Measurements from ENCODE around the gene MYCBPAP.

The MYCBPAP gene

DNA sequence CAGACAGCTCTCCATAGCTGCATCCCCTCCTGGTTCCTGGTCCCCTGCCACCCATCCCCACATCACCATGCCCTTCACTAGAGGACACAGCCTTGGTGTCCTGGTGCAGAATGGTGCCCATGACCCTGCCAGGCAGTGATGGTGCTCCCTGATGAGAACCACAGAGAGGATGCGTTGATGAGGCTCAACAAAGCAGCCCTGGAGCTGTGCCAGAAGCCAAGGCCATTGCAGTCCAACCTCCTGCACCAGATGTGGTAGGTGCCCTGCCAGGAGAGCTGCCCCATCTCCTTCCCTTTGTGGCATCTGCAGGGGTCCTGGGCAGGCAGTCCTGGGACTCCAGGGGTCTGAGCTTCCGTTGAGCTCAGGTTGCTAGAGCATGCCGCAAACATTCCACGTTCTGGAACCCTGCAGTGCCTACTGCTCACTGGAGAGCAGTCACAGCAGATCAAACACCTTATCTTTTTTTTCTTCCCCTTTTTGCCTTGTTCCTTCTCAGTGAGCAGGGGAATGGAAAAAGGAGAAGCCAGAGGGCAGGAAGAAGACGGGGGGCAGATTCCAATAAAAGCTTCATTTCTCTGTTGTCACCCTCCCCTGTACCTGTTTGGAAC, 19.0 kb downstream of the MYCBPAP start:
- peaks cover 17% of the 10 kb centered on the region for H3K27me3 ChIP-seq (ENCODE audit: low read depth, low read length)
- no peak overlapping the region for H2AFZ ChIP-seq (ENCODE audit: low read depth, low read length)
- H3K9ac ChIP-seq (ENCODE audit: low read length) = no peak overlapping the region
- H3K79me2 ChIP-seq (ENCODE audit: low read length) = no peaks in the 10 kb centered on the region
- no peaks in the 10 kb centered on the region for H3K4me1 ChIP-seq (ENCODE audit: low read length)
- H3K36me3 ChIP-seq (replicated peaks; ENCODE audit: low read depth, low read length) = no peaks in the 10 kb centered on the region
- H3K9me3 ChIP-seq (ENCODE audit: insufficient read depth, low read length) = no peaks in the 10 kb centered on the region
- H3K4me2 ChIP-seq (ENCODE audit: low read length) = no peak overlapping the region
- no peak overlapping the region for H3K4me3 ChIP-seq (ENCODE audit: low read length)
- no peaks in the 10 kb centered on the region for H4K20me1 ChIP-seq (ENCODE audit: insufficient read depth, low read length)
- TF ChIP-seq, protein P1, sequence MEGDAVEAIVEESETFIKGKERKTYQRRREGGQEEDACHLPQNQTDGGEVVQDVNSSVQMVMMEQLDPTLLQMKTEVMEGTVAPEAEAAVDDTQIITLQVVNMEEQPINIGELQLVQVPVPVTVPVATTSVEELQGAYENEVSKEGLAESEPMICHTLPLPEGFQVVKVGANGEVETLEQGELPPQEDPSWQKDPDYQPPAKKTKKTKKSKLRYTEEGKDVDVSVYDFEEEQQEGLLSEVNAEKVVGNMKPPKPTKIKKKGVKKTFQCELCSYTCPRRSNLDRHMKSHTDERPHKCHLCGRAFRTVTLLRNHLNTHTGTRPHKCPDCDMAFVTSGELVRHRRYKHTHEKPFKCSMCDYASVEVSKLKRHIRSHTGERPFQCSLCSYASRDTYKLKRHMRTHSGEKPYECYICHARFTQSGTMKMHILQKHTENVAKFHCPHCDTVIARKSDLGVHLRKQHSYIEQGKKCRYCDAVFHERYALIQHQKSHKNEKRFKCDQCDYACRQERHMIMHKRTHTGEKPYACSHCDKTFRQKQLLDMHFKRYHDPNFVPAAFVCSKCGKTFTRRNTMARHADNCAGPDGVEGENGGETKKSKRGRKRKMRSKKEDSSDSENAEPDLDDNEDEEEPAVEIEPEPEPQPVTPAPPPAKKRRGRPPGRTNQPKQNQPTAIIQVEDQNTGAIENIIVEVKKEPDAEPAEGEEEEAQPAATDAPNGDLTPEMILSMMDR (IDR thresholded peaks at IDR 0.05; ENCODE audit: low read depth, low read length) = no peak
- no peak for TF ChIP-seq EZH2phosphoT487 (IDR thresholded peaks at IDR 0.05; ENCODE audit: low read depth)
- H3K27ac ChIP-seq (ENCODE audit: low read length) = no peak overlapping the region

GRCh38 chr17:50527949-50528474, 19.8 kb downstream of the MYCBPAP start:
- Histone ChIP-seq H3K27me3 (ENCODE audit: low read depth, low read length) (peaks cover 25% of the 10 kb centered on the region), H3K27ac (ENCODE audit: low read length) (no peak overlapping the region), H4K20me1 (ENCODE audit: insufficient read depth, low read length) (no peaks in the 10 kb centered on the region), H3K4me3 (ENCODE audit: low read length) (no peak overlapping the region), H3K4me2 (ENCODE audit: low read length) (no peak overlapping the region), H2AFZ (ENCODE audit: low read depth, low read length) (no peak overlapping the region), H3K9me3 (ENCODE audit: insufficient read depth, low read length) (no peaks in the 10 kb centered on the region), H3K36me3 (replicated peaks; ENCODE audit: low read depth, low read length) (no peaks in the 10 kb centered on the region), H3K79me2 (ENCODE audit: low read length) (no peaks in the 10 kb centered on the region), H3K9ac (ENCODE audit: low read length) (no peak overlapping the region), H3K4me1 (ENCODE audit: low read length) (no peaks in the 10 kb centered on the region)
- TF ChIP-seq, protein P1 (IDR thresholded peaks at IDR 0.05; ENCODE audit: low read depth, low read length) = no peak

- Histone ChIP-seq H4K20me1 (ENCODE audit: insufficient read depth, low read length) (no peaks in the 10 kb centered on the region), H3K36me3 (replicated peaks; ENCODE audit: low read depth, low read length) (no peaks in the 10 kb centered on the region), H3K4me2 (ENCODE audit: low read length) (no peak overlapping the region), H3K79me2 (ENCODE audit: low read length) (no peaks in the 10 kb centered on the region), H3K4me3 (ENCODE audit: low read length) (no peak overlapping the region), H3K9ac (ENCODE audit: low read length) (no peak overlapping the region), H3K27me3 (ENCODE audit: low read depth, low read length) (peaks cover 36% of the 10 kb centered on the region), H3K4me1 (ENCODE audit: low read length) (no peaks in the 10 kb centered on the region), H3K9me3 (ENCODE audit: insufficient read depth, low read length) (no peaks in the 10 kb centered on the region), H3K27ac (ENCODE audit: low read length) (no peak overlapping the region), H2AFZ (ENCODE audit: low read depth, low read length) (no peak overlapping the region)
- TF ChIP-seq EZH2phosphoT487 (IDR thresholded peaks at IDR 0.05; ENCODE audit: low read depth) = no peak
- TF ChIP-seq, protein P1 (IDR thresholded peaks at IDR 0.05; ENCODE audit: low read depth, low read length) = no peak
Observed at GRCh38 chr17:50529849-50530248, 21.6 kb downstream of the MYCBPAP start.

- Histone ChIP-seq H3K9ac (ENCODE audit: low read length) (no peak overlapping the region), H2AFZ (ENCODE audit: low read depth, low read length) (no peak overlapping the region), H3K27ac (ENCODE audit: low read length) (no peak overlapping the region), H3K9me3 (ENCODE audit: insufficient read depth, low read length) (no peaks in the 10 kb centered on the region), H3K36me3 (replicated peaks; ENCODE audit: low read depth, low read length) (no peaks in the 10 kb centered on the region), H3K4me2 (ENCODE audit: low read length) (no peak overlapping the region), H3K4me3 (ENCODE audit: low read length) (no peak overlapping the region), H3K4me1 (ENCODE audit: low read length) (no peaks in the 10 kb centered on the region), H3K79me2 (ENCODE audit: low read length) (no peaks in the 10 kb centered on the region), H4K20me1 (ENCODE audit: insufficient read depth, low read length) (no peaks in the 10 kb centered on the region), H3K27me3 (ENCODE audit: low read depth, low read length) (peaks cover 36% of the 10 kb centered on the region)
- no peak for TF ChIP-seq EZH2phosphoT487 (IDR thresholded peaks at IDR 0.05; ENCODE audit: low read depth)
- TF ChIP-seq, protein P1 (IDR thresholded peaks at IDR 0.05; ENCODE audit: low read depth, low read length) = no peak
Observed at GRCh38 chr17:50531428-50532025, 23.3 kb downstream of the MYCBPAP start.
